H54 (cell line): Measurements from ENCODE around the gene MELTF.

ENCODE experiments used
- DNase-seq: peaks from one replicate; pipeline ENCODE4 v3.0.0; 2011; ENCODE audit warnings: low spot score, mixed read lengths; ENCODE audit not compliant: insufficient read length
- FAIRE-seq: peaks from 3 replicates; lab custom pipeline; 2011; peaks lifted over from hg19 to GRCh38; lab: Jason Lieb, UNC
- POLR2A ChIP-seq: IDR thresholded peaks from 2 replicates; pipeline ENCODE4 v1.6.1; 2011; ENCODE audit warnings: low read depth, mild to moderate bottlenecking, low read length

Gene MELTF

DNA sequence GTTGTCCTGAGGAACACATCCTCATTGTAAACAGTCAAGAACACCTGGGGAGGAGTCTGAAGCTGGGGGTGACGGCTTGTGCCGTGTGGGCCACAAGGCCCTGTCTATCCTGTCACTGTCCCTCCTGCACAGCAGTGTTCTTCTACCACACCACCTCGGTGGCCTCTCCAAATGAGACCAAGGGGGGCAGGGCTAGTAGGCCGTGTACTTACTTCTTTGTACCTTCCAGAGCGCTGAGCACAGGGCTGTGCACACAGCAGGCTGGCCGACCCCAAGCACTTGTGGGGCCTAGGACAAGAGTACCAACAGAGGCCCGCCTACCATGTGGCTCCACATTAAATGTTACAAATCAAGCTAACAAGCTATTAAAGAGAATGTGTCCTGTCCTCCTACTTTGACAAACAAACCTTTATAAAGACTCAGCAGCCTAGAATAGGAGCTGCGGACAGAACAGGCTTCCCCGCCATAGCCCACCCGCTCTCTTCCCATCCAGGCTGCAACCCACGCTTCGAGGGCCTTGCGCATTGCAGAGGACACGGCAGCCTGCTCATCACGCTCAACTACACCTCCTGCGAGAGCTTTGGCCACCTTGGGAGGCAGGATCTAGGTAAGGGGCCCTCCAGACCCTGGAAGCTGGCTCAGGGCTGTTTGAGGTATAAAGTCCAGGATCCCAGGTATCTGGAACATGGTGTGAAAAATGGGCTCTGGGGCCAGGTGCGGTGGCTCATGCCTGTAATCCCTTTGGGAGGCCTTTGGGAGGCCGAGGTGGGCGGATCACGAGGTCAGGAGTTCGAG is 30.5 kb downstream of the MELTF start:
- no peak for TF ChIP-seq POLR2A
- DNase-seq (no peak), FAIRE-seq (no peak)

- TF ChIP-seq POLR2A, result no peak
- DNase-seq (no peak), FAIRE-seq (no peak)
Measured at GRCh38 chr3:196997311-196997710, 32.3 kb downstream of the MELTF start.

- no peak for FAIRE-seq
- TF ChIP-seq POLR2A, result no peak
- DNase-seq, result no peak
Measured at GRCh38 chr3:196996454-196997265, 33.0 kb downstream of the MELTF start.

DNA sequence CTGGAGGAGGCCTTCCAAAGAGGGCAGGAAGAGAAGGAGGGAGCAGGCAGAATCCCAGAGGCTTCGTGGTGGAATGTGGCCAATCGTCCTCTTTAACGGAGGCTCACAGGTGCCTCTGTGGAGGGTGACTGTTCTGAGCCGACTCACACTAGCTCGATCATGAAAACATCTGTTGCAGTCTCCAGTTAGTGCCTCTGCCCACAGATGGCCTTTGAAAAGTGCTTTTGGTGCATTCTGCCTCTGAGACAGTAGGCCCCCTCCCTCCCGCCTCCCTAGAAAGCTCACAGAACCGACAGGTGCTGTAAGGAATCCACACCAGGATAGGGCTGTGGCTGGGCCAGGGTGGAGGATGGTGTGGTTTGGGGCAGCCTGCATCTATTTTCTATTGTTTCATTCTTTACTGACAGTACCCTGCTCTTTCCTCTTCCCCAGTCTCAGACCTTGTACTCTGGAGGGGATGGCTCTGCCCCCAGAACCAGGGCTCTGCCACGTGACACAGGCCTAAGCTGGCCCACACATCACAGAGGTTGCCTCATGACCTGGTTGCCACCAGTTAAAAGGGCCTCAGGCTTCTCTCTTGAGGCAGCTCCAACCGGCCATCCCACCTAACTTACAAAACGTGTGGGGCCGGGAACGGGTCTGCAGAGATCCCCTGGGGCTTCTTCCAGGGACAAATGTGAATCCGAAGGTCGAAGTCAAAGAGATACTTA is 33.8 kb downstream of the MELTF start:
- no peak for DNase-seq
- FAIRE-seq, result no peak
- no peak for TF ChIP-seq POLR2A

DNA sequence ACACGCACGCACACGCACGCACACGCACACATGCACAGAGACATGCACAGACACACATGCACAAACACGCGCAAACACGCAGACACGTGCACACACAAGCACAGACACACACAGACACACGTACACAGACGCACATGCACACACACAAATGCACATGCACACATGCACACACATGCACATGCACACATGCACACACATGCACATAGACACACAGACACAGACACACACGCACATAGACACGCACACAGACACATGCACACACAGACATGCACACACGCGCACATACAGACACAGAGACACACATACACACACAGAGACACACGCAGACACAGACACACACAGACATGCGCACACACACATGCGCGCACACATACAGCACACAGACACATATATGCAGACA is 34.6 kb downstream of the MELTF start:
- FAIRE-seq (no peak), DNase-seq (no peak)
- TF ChIP-seq POLR2A, result no peak

DNA sequence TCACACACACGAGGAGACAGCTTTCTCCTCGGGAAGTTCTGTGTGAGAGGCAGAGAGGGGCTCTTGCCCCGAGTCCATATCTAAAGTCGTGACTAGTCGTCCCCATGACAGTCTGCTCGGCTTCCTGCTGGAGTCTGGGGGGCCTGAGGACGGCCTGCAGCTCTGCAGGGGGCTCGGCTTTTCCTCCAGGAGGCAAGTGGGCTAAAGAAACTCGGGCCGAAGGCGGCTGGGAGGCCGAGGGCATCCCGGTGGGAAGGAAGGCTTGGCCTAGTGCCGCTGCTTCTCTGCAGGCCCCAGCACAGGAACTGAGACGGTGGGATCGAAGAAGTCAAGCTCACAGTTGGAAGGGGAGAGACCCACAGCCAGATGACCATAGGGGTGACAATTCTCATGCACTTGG is 35.6 kb downstream of the MELTF start:
- TF ChIP-seq POLR2A, result no peak
- DNase-seq (no peak), FAIRE-seq (no peak)

- FAIRE-seq (no peak), DNase-seq (no peak)
- TF ChIP-seq POLR2A, result no peak
Measured at GRCh38 chr3:196992461-196993065, 37.1 kb downstream of the MELTF start.

DNA sequence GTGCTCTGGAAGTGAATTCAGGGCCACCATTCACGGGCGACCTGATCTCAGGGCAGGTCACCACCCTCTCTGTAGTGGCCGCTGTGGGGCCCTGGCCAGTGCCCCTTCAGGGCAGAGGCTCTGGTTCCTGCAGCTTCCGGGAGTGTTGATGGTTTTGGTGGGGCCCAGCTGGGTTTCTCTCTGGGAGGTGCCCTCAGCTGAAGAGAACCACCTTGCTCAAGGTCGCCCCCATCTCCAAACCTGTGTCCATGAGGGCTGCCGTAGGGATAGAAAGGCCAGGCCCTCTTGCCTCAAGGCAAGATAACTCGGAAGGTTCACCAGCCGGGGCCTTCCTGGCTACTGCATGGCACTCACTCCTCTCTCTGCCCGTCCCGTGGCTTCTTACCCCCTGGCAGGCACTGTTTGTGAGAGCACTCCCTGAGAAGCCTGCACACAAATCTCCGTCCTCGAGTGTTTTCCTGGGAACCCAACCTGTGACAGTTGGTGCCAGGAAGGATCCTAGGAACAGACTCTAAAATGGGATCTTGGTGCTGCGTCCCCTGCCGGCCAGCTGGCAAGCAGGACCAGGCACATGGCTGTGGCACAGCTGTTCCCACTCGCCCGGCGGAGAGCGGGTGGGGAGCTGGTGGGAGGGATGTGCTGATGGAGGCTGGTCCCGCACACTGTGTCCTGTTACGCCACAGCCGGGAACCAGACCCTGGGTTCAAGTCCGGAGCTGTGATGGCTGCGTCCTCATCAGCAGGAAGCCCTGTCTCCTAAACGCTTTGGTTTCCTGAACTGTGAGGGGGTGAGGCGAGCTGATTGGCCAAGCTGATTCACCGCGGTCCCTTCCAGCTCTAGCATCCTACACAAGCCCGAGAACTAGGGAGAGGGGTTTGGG is 37.8 kb downstream of the MELTF start:
- FAIRE-seq, result no peak
- no peak for TF ChIP-seq POLR2A

DNA sequence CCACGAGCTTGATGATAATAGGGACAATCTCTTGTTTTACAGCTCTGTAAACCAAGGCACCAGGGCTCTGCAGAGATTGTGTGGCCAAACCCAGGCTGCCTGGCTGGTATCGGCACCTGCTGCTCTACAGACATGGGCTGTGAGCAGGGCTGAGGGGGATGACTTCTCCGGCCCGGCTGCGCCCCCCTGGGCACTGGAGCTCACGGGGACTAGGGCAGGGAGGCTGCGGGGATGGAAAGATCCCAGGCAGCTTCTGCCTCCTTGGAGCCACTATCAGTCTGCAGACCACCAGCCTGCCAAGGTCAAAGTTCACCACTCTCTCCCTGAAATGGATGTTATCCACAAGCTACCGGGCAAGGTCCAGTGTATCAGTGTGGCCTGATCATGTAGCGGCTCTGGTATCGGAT is 39.0 kb downstream of the MELTF start:
- no peak for TF ChIP-seq POLR2A
- no peak for DNase-seq
- no peak for FAIRE-seq

More for the DNA sequence above, 37.8 kb downstream of the MELTF start:
- DNase-seq, result no peak

GRCh38 chr3:196989721-196990262 is 39.8 kb downstream of the MELTF start:
- TF ChIP-seq POLR2A, result no peak
- DNase-seq (no peak), FAIRE-seq (no peak)

DNA sequence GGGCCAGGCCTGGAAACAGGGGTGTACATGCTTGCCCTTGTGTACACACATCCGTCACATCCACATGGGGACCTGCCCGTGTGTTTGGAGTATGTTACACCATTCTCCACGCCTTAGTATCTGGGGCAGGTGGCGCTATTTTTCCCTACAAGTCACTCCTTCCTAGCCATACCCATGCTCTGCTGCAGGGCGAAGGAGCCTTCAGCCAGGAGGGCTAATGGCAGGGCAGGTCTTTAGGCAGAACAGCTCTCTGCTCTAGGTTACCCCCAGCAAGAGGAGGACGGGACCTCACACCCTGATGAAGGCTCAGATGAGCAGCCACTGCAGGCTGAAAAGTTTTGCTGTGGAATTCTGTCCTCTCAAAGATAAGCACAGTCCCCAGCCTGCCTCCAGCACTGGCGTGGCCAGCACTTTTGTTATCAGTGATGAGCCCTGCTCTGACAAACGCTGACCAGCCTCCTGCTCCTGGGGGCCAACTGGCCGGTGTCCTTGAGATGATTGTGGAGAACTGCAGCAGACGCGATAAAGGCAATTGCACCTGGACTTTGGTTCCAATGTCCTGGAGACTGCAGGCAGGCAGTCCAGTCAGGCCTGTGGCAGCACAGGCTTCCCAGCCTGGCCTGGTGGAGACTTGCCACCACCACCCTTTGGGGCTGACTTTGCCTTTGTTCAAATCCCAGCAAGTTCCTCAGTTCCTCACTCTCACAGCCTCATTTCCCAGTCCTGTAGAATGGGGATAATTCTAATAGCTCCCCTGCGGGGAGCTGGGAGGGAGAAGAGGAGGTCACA is 41.2 kb downstream of the MELTF start:
- FAIRE-seq (peak; percentile 70), DNase-seq (no peak)
- no peak for TF ChIP-seq POLR2A

- no peak for FAIRE-seq
- TF ChIP-seq POLR2A, result no peak
Measured at GRCh38 chr3:196987022-196987421, 42.6 kb downstream of the MELTF start.

More at GRCh38 chr3:196987022-196987421, 42.6 kb downstream of the MELTF start:
- no peak for DNase-seq
